Stimulated activated naive CD4-positive, alpha-beta T cell (primary cell): ENCODE results near the gene SMC1B.
"Not testable (repeated sequence)": the region's sequence is repeated elsewhere in the genome, so short reads cannot be mapped to it uniquely, and the experiment has no call there.

Experiments
- DNase-seq, 6 experiments: peaks; one replicate each; lab custom pipeline; 2025; lab: John Stamatoyannopoulos, UW

The SMC1B gene

GRCh38 chr22:45420011-45420410, 6.6 kb upstream of the SMC1B start:
- no peak for DNase-seq

- no peak for DNase-seq
These were observed 5.4 kb upstream of the SMC1B start for GRCh38 chr22:45418770-45419138.

- DNase-seq: no peak
These were observed 4.8 kb upstream of the SMC1B start for GRCh38 chr22:45418056-45418769.

GRCh38 chr22:45413013-45413367, 409 bp downstream of the SMC1B start:
- DNase-seq: no peak

- DNase-seq: no peak
These were observed 5.6 kb downstream of the SMC1B start for GRCh38 chr22:45407793-45408192.

GRCh38 chr22:45402466-45402985, 10.9 kb downstream of the SMC1B start:
- DNase-seq: no peak

GRCh38 chr22:45399712-45400445, 13.5 kb downstream of the SMC1B start:
- no peak for DNase-seq

- DNase-seq: no peak
These were observed 15.2 kb downstream of the SMC1B start for GRCh38 chr22:45398214-45398613.

GRCh38 chr22:45397806-45398205, 15.6 kb downstream of the SMC1B start:
- DNase-seq: no peak

GRCh38 chr22:45389546-45389945, 23.9 kb downstream of the SMC1B start:
- DNase-seq: no peak

- DNase-seq: no peak
These were observed 32.1 kb downstream of the SMC1B start for GRCh38 chr22:45381348-45381747.

- no peak for DNase-seq
These were observed 36.7 kb downstream of the SMC1B start for GRCh38 chr22:45376703-45377102.

- no peak for DNase-seq
These were observed 37.4 kb downstream of the SMC1B start for GRCh38 chr22:45376009-45376408.

GRCh38 chr22:45373592-45373991, 39.8 kb downstream of the SMC1B start:
- DNase-seq: not testable (repeated sequence)

GRCh38 chr22:45366713-45367112, 46.7 kb downstream of the SMC1B start:
- no peak for DNase-seq

GRCh38 chr22:45359627-45360026, 53.8 kb downstream of the SMC1B start:
- no peak for DNase-seq

GRCh38 chr22:45358127-45358526, 55.3 kb downstream of the SMC1B start:
- no peak for DNase-seq

- DNase-seq: no peak
These were observed 55.9 kb downstream of the SMC1B start for GRCh38 chr22:45357490-45357889.

- DNase-seq: peak in 2 of 6 experiments; percentile 28 to 45
These were observed 59.6 kb downstream of the SMC1B start for GRCh38 chr22:45353786-45354185.

GRCh38 chr22:45352757-45353156, 60.6 kb downstream of the SMC1B start:
- DNase-seq: not testable (repeated sequence)

- no peak for DNase-seq
These were observed 61.4 kb downstream of the SMC1B start for GRCh38 chr22:45351956-45352355.

- DNase-seq: no peak
These were observed 63.5 kb downstream of the SMC1B start for GRCh38 chr22:45349916-45350315.

- DNase-seq: no peak
These were observed 69.1 kb downstream of the SMC1B start for GRCh38 chr22:45344334-45344733.
